NT2/D1 (cell line): ENCODE measurements around the gene FOXL2NB.

Experiments used
- DNase-seq: peaks from one replicate; pipeline ENCODE4 v3.0.0-alpha.2; 2011; ENCODE audit warnings: low read depth, low spot score
- H3K27me3 ChIP-seq: 2 replicates; pipeline ENCODE4 v1.6.0; 2011; ENCODE audit warnings: mild to moderate bottlenecking; ENCODE audit not compliant: insufficient read length, insufficient read depth
- H3K36me3 ChIP-seq: 2 replicates; pipeline ENCODE4 v1.6.1; 2011; ENCODE audit warnings: mild to moderate bottlenecking, low read length, mixed read lengths; ENCODE audit not compliant: insufficient read depth, insufficient read length
- H3K4me1 ChIP-seq: 2 replicates; pipeline ENCODE4 v1.5.1; 2011; ENCODE audit not compliant: insufficient read depth, insufficient read length
- H3K4me3 ChIP-seq: 2 replicates; pipeline ENCODE4 v1.5.1; 2011; ENCODE audit warnings: low read depth; ENCODE audit not compliant: insufficient read length
- H3K9ac ChIP-seq: 2 replicates; pipeline ENCODE4 v1.6.0; 2011; ENCODE audit warnings: low read depth; ENCODE audit not compliant: insufficient read length
- H3K9me3 ChIP-seq: 2 replicates; pipeline ENCODE4 v1.5.1; 2011; ENCODE audit warnings: mild to moderate bottlenecking, low read length; ENCODE audit not compliant: insufficient read depth
- SUZ12 ChIP-seq: IDR thresholded peaks from 2 replicates; pipeline ENCODE4 v1.6.1; 2011; ENCODE audit not compliant: insufficient read length, insufficient read depth; ENCODE audit errors: extremely low read depth
- YY1 ChIP-seq: IDR thresholded peaks from 2 replicates; pipeline ENCODE4 v1.6.1; 2011; ENCODE audit not compliant: insufficient read length, insufficient read depth
- ZNF274 ChIP-seq: IDR thresholded peaks from 2 replicates; pipeline ENCODE4 v1.6.1; 2011; ENCODE audit warnings: mild to moderate bottlenecking, low read depth, low read length

Gene FOXL2NB

GRCh38 chr3:138985932-138986331 lies 38.9 kb downstream of the FOXL2NB start:
- H3K9me3 ChIP-seq: no peaks in the 10 kb centered on the region
- no peaks in the 10 kb centered on the region for H3K27me3 ChIP-seq
- H3K36me3 ChIP-seq: no peaks in the 10 kb centered on the region
- TF ChIP-seq SUZ12 (no peak), YY1 (no peak), ZNF274 (no peak)
- no peak overlapping the region for H3K4me3 ChIP-seq
- DNase-seq: no peak
- H3K9ac ChIP-seq: no peak overlapping the region
- no peaks in the 10 kb centered on the region for H3K4me1 ChIP-seq

GRCh38 chr3:138987181-138987580 lies 40.2 kb downstream of the FOXL2NB start:
- H3K36me3 ChIP-seq: no peaks in the 10 kb centered on the region
- H3K9ac ChIP-seq: no peak overlapping the region
- no peaks in the 10 kb centered on the region for H3K9me3 ChIP-seq
- no peak overlapping the region for H3K4me3 ChIP-seq
- TF ChIP-seq YY1 (no peak), ZNF274 (no peak), SUZ12 (no peak)
- H3K4me1 ChIP-seq: no peaks in the 10 kb centered on the region
- no peak for DNase-seq
- H3K27me3 ChIP-seq: peaks cover 2% of the 10 kb centered on the region

GRCh38 chr3:138995706-138996105 lies 48.7 kb downstream of the FOXL2NB start:
- TF ChIP-seq ZNF274 (no peak), SUZ12 (no peak), YY1 (no peak)
- no peak overlapping the region for H3K9ac ChIP-seq
- no peaks in the 10 kb centered on the region for H3K4me1 ChIP-seq
- no peaks in the 10 kb centered on the region for H3K36me3 ChIP-seq
- no peaks in the 10 kb centered on the region for H3K9me3 ChIP-seq
- no peak for DNase-seq
- H3K27me3 ChIP-seq: peaks cover 4% of the 10 kb centered on the region
- H3K4me3 ChIP-seq: no peak overlapping the region
